GM21717 (cell line): ENCODE measurements around the gene ENG.
"Not testable (repeated sequence)": the region's sequence is repeated elsewhere in the genome, so short reads cannot be mapped to it uniquely, and the experiment has no call there.

ENCODE experiments used
- ATAC-seq: cut with Tn5 transposase; IDR thresholded peaks from one replicate; pipeline ENCODE4 v1.9.1; 2021; ENCODE audit warnings: mild to moderate bottlenecking, moderate library complexity; ENCODE audit not compliant: unreplicated experiment

The ENG gene

GRCh38 chr9:127796225-127796813 is 58.1 kb downstream of the ENG start:
- no peak for ATAC-seq

- ATAC-seq = no peak
Observed at GRCh38 chr9:127794001-127794791, 60.3 kb downstream of the ENG start.

GRCh38 chr9:127793093-127793708 is 61.3 kb downstream of the ENG start:
- no peak for ATAC-seq

DNA sequence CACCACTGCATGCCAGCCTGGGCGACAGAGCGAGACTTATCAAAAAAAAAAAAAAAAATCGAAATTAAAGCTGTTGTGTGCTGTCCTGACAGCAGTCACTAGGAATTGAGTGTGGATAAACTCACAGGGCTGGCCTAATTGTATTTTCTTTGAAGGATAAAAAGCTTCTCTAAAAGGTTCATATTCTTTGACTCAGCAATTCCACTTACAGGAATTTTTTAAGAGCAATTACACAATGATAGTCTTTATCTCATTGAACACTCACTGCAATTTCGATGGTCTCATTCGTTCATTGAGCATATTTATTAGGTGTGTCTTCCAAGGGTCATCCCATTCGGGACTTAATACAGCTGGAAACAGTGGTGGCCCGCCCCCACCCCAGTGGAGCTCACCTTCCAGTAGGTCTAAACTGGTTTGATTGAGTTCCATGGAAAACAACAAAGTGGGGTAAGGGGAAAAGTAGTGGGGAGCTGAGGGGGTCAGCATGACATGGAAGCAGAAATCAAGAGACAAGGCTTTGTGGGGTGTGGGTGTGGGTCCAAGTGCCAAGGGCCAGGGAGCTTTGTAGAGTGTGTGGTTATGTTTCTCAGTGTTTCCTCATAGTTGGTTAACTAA is 61.9 kb downstream of the ENG start:
- ATAC-seq = no peak

DNA sequence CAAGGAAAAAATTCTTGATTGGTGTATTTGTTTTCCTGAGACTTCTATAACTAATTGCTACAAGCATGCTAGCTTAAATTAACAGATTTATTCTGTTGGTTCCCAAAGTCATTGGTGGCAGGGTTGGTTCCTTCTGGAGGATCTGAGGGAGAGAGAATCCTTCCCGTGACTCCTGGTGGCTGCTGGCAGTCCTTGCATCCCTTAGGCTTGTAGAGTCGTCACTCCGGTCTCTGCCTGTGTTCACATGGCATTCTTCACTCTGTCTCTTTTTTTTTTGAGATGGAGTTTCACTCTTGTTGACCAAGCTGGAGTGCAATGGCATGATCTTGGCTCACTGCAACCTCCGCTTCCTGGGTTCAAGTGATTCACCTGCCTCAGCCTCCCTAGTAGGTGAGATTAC is 63.4 kb downstream of the ENG start:
- ATAC-seq = no peak

GRCh38 chr9:127790094-127790855 is 64.2 kb downstream of the ENG start:
- no peak for ATAC-seq

DNA sequence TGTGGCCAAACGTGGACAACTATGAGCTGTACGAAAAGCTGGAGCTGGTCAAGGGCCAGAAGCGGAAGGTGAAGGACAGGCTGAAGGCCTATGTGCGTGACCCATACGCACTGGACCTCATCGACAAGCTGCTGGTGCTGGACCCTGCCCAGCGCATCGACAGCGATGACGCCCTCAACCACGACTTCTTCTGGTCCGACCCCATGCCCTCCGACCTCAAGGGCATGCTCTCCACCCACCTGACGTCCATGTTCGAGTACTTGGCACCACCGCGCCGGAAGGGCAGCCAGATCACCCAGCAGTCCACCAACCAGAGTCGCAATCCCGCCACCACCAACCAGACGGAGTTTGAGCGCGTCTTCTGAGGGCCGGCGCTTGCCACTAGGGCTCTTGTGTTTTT is 65.3 kb downstream of the ENG start:
- no peak for ATAC-seq

DNA sequence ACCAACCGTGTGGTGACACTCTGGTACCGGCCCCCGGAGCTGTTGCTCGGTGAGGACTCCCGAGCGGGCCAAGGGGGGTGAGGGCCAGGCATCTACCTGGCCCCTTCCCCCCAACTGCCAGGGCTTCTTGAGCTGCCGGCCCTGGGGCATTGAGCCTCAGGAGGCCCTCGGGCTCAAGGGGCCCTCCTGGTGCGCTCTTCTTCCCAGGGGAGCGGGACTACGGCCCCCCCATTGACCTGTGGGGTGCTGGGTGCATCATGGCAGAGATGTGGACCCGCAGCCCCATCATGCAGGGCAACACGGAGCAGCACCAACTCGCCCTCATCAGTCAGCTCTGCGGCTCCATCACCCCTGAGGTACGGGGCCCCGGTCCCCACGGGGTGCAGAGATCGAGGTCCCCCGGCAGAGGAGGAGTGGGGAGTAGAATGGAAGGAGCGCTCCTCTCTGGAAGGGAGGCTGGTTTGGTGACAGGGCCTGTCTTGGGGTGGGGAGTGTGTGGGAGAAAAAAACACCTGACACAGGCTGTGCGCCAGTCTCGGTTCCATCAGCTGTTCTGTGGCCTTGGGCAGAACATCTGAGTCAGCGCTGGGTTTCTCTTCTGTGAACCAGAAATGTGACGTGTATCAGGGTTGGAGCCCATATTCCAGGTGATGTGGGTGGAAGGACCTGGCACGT is 66.0 kb downstream of the ENG start:
- no peak for ATAC-seq

- no peak for ATAC-seq
Observed at GRCh38 chr9:127786773-127787104, 67.7 kb downstream of the ENG start.

- peak; percentile 54 for ATAC-seq
Observed at GRCh38 chr9:127785933-127786772, 68.3 kb downstream of the ENG start, which contains the start of gene CDK9. Gene CDK9 (plus strand): TSS chr9:127786034. CDS start chr9:127786149, 115 bp downstream.

- ATAC-seq = peak; percentile 32
Observed at GRCh38 chr9:127785023-127785932, 69.2 kb downstream of the ENG start.

DNA sequence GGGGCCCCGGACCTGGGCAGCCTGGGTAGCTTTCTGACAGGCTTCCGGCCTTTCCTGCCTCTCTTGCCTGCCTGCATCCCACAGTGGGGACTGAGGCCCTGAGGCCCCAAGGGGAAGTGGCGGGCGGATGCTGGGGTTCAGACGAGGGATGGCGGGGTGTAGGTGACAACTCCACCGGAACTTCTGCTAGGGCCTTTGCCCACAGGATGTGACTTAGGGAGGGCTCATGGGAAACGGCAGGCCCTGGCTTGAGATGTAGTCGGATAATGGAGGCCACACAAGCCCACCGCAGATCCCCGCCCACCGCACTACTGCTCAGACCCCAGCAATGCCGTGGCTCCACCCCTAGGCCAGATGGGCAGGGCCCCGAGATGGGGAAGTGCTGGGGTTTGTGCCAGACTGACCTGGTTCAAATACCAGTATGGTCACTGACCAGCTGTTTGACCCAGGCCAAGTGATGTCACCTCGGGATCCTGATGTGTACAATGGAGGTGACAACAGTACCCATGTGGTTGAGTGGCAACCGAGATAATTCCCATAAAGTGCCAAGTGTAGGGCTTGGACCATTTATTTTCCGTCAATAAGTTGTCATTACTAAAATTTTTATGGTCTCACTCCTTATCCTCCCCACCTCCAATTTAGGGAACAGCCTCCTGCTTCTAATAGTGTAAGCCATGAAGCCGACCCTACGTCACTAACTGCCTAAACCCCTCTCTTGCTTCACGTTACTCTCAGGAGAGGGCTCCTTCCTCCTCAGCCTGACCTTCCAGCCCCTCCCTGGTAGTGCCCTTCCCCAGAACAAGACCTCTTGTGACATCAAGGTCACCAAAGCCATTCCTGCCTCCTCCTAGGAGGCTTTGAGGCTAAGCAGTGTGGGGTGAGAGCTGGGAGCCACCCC is 71.1 kb downstream of the ENG start:
- ATAC-seq = no peak

DNA sequence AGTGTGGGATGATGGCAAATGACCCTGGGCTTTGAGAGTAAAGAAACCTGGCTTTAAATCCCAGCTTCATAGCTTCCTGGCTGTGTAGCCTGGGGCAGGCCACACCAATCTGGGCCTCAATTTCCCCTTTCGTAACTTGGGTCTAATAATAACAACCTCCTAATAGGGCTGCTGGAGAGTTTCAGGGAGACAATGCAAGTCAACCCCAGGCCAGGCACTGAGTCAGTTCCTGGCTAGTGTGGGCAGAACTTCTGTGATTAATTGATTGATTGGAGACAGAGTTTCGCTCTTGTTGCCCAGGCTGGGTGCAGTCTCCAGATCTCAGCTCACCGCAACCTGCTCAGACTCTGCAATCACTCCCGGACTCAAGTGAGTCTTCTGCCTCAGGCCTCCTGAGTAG is 72.7 kb downstream of the ENG start:
- ATAC-seq = no peak

DNA sequence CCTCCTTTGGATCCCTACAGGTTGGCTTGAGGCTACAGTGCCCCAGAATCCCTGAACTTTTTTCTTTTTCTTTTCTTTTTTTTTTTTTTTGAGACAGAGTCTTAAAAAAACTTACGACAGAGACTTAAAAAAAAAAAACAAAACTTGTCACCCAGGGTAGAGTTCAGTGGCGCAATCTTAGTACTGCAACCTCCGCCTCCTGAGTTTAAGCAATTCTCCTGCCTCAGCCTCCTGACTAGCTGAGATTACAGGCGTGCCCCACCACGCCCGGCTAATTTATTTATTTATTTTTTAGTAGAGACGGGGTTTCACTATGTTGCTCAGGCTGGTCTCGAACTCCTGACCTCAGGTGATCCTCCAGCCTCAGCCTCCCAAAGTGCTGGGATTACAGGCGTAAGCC is 73.5 kb downstream of the ENG start:
- ATAC-seq = not testable (repeated sequence)

DNA sequence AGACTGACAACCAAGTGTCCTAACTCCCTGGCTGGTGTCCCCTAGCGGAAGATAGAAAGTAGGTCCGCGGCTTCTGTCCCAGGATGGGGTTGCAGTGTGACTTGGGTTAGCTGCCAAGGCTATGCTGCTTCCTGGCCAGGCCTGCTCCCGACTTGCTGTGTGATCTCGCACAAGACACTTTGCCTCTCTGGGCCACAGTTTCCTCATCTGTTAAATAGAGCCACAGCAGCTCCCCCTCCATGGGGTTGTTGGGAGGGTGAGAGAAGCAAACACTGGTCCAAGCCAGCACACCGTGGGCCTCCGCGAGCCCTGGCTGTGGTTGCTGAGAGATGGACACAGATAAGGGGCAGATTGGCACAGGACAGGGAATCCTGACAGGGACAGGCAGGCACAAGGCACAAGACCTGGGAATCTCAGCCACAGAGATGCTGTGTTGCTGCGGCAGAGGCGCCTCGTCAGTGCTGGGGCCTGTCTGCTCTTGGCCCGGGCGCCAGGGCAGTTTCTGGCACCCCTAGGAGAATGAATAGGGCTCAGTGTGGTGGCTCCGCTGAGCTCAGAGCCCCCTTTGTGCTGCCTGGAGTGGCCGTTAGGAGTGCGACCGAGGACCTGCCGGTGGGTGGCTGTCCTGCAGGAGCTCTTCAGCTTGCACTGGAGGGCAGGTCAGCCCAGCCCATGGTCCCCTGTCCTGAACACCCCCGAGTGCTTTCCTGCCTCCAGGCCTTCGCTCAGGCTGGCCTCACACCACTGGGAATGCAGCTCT is 74.2 kb downstream of the ENG start:
- ATAC-seq = no peak

- ATAC-seq = peak; percentile 48
Observed at GRCh38 chr9:127779136-127779981, 75.1 kb downstream of the ENG start.
